H1 (cell line): ENCODE measurements around the gene QRICH1. TPM values are rescaled to one million over a fixed set of nuclear protein-coding genes. Genes with fewer than 3 reads are reported as not detected.

Experiments
- BCL11A ChIP-seq, 2 experiments: IDR thresholded peaks; one replicate each; pipeline ENCODE4 v1.6.1; 2011; ENCODE audit warnings: low read depth in 2 of 2, low read length in 2 of 2, mild to moderate bottlenecking in 2 of 2
- EGR1 ChIP-seq: IDR thresholded peaks from 2 replicates; pipeline ENCODE4 v1.6.1; 2011; ENCODE audit warnings: low read depth, low read length, borderline replicate concordance
- MAX ChIP-seq: IDR thresholded peaks from 2 replicates; pipeline ENCODE4 v1.6.1; 2012; ENCODE audit warnings: inconsistent platforms
- POLR2AphosphoS5 ChIP-seq: IDR thresholded peaks from 2 replicates; pipeline ENCODE4 v1.6.1; 2011; ENCODE audit warnings: low read depth, low read length
- RBBP5 ChIP-seq: IDR thresholded peaks from 2 replicates; pipeline ENCODE4 v1.7.1; 2012; ENCODE audit warnings: low read depth, mild to moderate bottlenecking, inconsistent platforms, low read length, moderate library complexity, borderline replicate concordance
- RFX5 ChIP-seq: IDR thresholded peaks from 2 replicates; pipeline ENCODE4 v1.6.1; 2011; ENCODE audit warnings: low read depth, low read length, improper control_type of control experiment, borderline replicate concordance
- RXRA ChIP-seq: IDR thresholded peaks from 2 replicates; pipeline ENCODE4 v1.6.1; 2011; ENCODE audit warnings: low read depth, mild to moderate bottlenecking, low read length, moderate library complexity; ENCODE audit not compliant: insufficient read depth
- SAP30 ChIP-seq: fragments of 300-600 bp; sonication (generic); IDR thresholded peaks from 2 replicates; pipeline ENCODE4 v1.7.1; 2012; ENCODE audit warnings: low read length, moderate library complexity, mild to moderate bottlenecking, inconsistent platforms; ENCODE audit not compliant: insufficient read depth, insufficient replicate concordance
- SP2 ChIP-seq: IDR thresholded peaks from 2 replicates; pipeline ENCODE4 v1.6.1; 2012; ENCODE audit warnings: mild to moderate bottlenecking, low read length, inconsistent platforms
- SP4 ChIP-seq: IDR thresholded peaks from 2 replicates; pipeline ENCODE4 v1.6.1; 2012; ENCODE audit warnings: low read length, inconsistent platforms
- SRF ChIP-seq: IDR thresholded peaks from 2 replicates; pipeline ENCODE4 v1.6.1; 2011; ENCODE audit warnings: mild to moderate bottlenecking, low read depth, low read length, moderate library complexity
- SUZ12 ChIP-seq: fragments of 200-600 bp; sonication (generic); IDR thresholded peaks from 2 replicates; pipeline ENCODE4 v1.6.1; 2012; ENCODE audit warnings: mild to moderate bottlenecking, inconsistent platforms, low read length, moderate library complexity, mixed read lengths
- TAF1 ChIP-seq: IDR thresholded peaks from 2 replicates; pipeline ENCODE4 v1.6.1; 2011; ENCODE audit warnings: mild to moderate bottlenecking, low read depth, low read length
- TEAD4 ChIP-seq: IDR thresholded peaks from 2 replicates; pipeline ENCODE4 v1.6.1; 2012; ENCODE audit warnings: low read depth, low read length, inconsistent platforms, mixed read lengths
- polyA plus RNA-seq, 7 experiments: library from polyadenylated mRNA; depleted of rRNA in 3 of 7; stranded (reverse) in 5 of 7; unstranded in 2 of 7; fragments of >200 nt in 5 of 7; fragments of 200-250 nt in 2 of 7; gene quantifications; 1 replicate in 5 of 7; 2 replicates in 1 of 7; 4 replicates in 1 of 7; pipeline versions ENCODE4 v1.2.1 to v1.2.3, GENCODE V29; 2011 to 2013; ENCODE audit warnings: missing spikeins in 2 of 7, mixed read lengths in 2 of 7
- total RNA-seq: library from RNA; stranded (reverse); fragmentation: NEBNext Ultra II Directional; extraction: Animal tissue kit (Norgen Biotek cat#: 25700); gene quantifications from 2 replicates; pipeline ENCODE4 v1.2.1, GENCODE V29; 2021
- TF ChIP-seq, protein P1 (sequence below), 3 experiments: IDR thresholded peaks; 1 replicate in 2 of 3; 2 replicates in 1 of 3; pipeline versions ENCODE4 v1.5.1 to v1.6.1; 2011; ENCODE audit warnings: low read length in 3 of 3, mild to moderate bottlenecking in 3 of 3, inconsistent platforms in 2 of 3, low read depth in 1 of 3, moderate library complexity in 1 of 3; ENCODE audit not compliant: insufficient read depth in 1 of 3; ENCODE audit errors: control extremely low read depth in 1 of 3
- TF ChIP-seq, protein P2 (sequence below): IDR thresholded peaks from 2 replicates; pipeline ENCODE4 v1.6.1; 2012; ENCODE audit warnings: low read length, inconsistent platforms

Gene QRICH1
- total and polyA plus RNA-seq, 2 of the 8 experiments (the other 6 are each of a cell fraction or from before 2014, with no cell fraction given), result 128 to 142 TPM

DNA sequence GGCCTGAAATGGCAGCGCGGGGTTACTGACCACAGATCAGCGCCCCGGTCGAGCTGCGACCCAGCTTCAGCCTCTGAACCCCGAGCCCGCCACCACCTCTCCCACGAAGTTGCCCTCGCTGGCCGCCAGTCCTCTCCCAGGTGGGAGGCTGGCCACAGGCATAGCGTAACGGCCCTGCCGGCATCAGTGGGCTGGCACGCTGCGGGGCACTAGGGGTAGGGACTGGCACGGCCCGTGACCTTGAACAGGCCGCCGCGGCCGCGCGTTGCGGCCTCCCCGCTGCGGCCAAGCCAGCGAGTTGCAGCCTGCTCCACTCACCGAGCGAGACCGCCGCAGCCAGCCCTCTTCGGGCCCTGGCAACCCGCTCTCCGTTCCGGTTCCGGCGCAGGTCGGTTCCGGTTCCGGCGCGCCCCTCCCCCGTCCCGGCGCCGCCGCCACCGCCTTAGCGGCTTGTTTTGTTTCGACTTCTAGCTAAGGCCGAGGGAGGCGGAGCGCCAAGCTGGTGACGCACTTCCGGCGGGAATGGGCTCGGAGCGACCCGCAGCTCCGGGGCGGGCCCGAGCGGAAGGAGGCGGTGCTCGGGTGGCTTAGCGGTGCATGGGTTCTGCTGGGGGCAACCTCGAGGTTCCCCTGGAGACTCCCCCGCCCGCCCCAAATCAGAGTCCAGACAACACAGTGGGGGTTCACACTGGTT is 26.7 kb upstream of the QRICH1 start, which contains the start of gene USP19 (continued):
- TF ChIP-seq, protein P1, sequence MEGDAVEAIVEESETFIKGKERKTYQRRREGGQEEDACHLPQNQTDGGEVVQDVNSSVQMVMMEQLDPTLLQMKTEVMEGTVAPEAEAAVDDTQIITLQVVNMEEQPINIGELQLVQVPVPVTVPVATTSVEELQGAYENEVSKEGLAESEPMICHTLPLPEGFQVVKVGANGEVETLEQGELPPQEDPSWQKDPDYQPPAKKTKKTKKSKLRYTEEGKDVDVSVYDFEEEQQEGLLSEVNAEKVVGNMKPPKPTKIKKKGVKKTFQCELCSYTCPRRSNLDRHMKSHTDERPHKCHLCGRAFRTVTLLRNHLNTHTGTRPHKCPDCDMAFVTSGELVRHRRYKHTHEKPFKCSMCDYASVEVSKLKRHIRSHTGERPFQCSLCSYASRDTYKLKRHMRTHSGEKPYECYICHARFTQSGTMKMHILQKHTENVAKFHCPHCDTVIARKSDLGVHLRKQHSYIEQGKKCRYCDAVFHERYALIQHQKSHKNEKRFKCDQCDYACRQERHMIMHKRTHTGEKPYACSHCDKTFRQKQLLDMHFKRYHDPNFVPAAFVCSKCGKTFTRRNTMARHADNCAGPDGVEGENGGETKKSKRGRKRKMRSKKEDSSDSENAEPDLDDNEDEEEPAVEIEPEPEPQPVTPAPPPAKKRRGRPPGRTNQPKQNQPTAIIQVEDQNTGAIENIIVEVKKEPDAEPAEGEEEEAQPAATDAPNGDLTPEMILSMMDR (IDR thresholded peaks at IDR 0.05; ENCODE audit: control extremely low read depth in 1 of 3, insufficient read depth in 1 of 3, low read depth in 1 of 3, low read length in 3 of 3), result no peak
- TF ChIP-seq SRF (no peak), SP4 (no peak), EGR1 (no peak), TEAD4 (no peak), POLR2AphosphoS5 (peak; percentile 71), SUZ12 (no peak), RFX5 (no peak), TAF1 (0 out of 2 replicates have a peak, but pooled peaks have one; percentile 51), RXRA (no peak), SP2 (no peak), RBBP5 (no peak; the same call in 1 of the 2 replicates), BCL11A (IDR thresholded peaks at IDR 0.05; ENCODE audit: low read depth in 2 of 2, low read length in 2 of 2) (no peak), SAP30 (no peak), MAX (no peak; the same call in 1 of the 2 replicates)
- TF ChIP-seq, protein P2, sequence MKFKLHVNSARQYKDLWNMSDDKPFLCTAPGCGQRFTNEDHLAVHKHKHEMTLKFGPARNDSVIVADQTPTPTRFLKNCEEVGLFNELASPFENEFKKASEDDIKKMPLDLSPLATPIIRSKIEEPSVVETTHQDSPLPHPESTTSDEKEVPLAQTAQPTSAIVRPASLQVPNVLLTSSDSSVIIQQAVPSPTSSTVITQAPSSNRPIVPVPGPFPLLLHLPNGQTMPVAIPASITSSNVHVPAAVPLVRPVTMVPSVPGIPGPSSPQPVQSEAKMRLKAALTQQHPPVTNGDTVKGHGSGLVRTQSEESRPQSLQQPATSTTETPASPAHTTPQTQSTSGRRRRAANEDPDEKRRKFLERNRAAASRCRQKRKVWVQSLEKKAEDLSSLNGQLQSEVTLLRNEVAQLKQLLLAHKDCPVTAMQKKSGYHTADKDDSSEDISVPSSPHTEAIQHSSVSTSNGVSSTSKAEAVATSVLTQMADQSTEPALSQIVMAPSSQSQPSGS, result no peak
